ENCODE results near the gene HSD11B1L.
"Not testable (repeated sequence)": the region's sequence is repeated elsewhere in the genome, so short reads cannot be mapped to it uniquely, and the experiment has no call there.

The HSD11B1L gene

DNA sequence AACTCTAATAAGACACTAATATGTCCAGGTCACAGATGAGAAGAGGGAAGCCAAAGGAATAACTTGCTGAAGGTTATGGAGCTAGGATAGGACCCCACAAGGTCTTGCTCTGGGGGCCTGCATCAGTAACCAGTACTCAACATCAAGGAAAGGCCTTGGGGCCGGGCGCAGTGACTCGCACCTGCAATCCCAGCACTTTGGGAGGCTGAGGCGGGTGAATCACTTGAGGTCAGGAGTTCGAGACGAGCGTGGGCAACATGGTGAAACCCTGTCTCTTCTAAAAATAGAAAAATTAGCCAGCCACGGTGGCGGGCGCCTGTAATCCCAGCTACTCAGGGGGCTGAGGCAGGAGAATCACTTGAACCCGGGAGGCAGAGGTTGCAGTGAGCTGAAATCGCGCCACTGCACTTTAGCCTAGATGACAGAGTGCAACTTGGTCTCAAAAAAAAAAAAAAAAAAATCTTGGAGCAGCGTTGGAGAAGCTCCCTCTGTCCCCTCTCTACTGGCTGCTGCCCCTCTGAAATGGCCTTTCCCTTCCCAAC is 37.3 kb downstream of the HSD11B1L start:
- H3K27ac Mint-ChIP-seq = peak overlapping the region; percentile 97
- ATAC-seq = no peak
- H3K9me3 Mint-ChIP-seq = no peaks in the 10 kb centered on the region
- H3K36me3 Mint-ChIP-seq = peaks cover 9% of the 10 kb centered on the region
- peaks cover 24% of the 10 kb centered on the region for H3K4me1 Mint-ChIP-seq
- peak overlapping the region; percentile 94 for H3K4me3 Mint-ChIP-seq
- no peaks in the 10 kb centered on the region for H3K27me3 Mint-ChIP-seq

DNA sequence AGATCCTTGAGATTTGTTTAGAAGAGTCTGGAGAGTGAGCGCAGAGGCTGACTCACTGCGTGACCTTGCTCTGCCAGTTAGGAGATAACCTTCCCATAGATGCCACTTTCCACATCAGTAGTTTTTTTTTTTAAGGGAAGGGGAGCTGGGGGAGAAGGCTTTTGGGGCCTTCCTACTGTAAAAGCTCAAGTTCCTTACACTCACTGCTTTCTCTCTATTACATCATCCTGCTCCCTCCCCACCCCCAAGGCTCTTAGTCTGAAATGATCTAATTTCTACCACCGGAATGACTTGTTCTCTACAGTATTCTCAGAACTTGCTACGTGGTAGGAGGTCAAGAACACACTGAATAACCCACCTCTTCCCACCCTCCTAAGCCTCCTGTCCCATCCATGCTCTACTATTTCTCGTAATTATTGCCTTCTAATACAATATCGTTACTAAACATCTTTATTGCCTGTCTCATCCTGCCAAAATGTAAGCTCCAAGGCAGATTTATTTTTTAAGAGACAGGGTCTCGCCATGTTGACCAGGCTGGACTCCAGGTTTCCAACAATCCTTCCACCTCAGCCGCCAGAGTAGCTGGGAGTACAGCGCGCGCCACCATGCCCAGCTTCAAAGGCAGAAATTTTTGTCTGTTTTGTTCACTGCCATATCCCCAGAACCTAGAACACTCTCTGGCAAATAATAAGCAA is 37.9 kb downstream of the HSD11B1L start:
- no peak for ATAC-seq
- peaks cover 5% of the 10 kb centered on the region for H3K36me3 Mint-ChIP-seq
- no peaks in the 10 kb centered on the region for H3K27me3 Mint-ChIP-seq
- peaks cover 24% of the 10 kb centered on the region for H3K4me1 Mint-ChIP-seq
- peak overlapping the region; percentile 94 for H3K4me3 Mint-ChIP-seq
- H3K27ac Mint-ChIP-seq = peak overlapping the region; percentile 97
- no peaks in the 10 kb centered on the region for H3K9me3 Mint-ChIP-seq

DNA sequence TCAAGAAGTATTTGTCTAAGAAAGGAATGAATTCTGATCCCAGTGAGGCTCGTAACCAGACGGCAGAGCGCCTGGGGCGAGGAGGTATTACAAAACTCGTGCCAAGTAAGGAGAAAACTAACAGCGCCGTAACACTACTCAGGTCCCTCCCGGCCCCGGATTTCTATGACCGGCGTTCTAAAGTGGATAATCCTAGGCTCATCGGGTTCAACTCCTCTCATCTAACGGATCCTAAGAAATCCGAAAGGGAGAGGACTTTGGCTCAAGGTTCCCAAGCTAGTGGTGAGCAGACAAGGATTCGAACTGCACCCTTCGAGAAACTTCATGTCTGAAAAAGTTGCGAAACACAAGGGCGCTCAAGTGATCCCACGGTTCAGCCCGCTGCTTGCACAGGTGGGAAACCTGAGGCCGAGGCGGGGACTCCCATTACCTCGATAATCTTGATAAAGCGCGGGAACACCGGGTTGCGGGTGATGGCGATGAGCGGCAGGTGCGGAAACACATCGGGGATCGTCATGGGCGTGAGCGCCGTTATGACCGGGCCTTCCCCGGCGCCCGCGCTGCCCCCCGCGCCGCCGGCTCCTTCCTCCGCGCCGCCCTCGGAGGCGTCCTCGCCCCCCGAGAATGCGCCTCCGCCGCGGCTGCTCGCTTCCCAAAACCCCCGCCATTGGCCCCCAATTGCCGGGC is 38.6 kb downstream of the HSD11B1L start:
- Mint-ChIP-seq H3K27ac (peak overlapping the region; percentile 97), H3K9me3 (no peaks in the 10 kb centered on the region), H3K27me3 (no peaks in the 10 kb centered on the region), H3K4me3 (peak overlapping the region; percentile 94), H3K4me1 (peaks cover 24% of the 10 kb centered on the region), H3K36me3 (no peaks in the 10 kb centered on the region)
- ATAC-seq = no peak

DNA sequence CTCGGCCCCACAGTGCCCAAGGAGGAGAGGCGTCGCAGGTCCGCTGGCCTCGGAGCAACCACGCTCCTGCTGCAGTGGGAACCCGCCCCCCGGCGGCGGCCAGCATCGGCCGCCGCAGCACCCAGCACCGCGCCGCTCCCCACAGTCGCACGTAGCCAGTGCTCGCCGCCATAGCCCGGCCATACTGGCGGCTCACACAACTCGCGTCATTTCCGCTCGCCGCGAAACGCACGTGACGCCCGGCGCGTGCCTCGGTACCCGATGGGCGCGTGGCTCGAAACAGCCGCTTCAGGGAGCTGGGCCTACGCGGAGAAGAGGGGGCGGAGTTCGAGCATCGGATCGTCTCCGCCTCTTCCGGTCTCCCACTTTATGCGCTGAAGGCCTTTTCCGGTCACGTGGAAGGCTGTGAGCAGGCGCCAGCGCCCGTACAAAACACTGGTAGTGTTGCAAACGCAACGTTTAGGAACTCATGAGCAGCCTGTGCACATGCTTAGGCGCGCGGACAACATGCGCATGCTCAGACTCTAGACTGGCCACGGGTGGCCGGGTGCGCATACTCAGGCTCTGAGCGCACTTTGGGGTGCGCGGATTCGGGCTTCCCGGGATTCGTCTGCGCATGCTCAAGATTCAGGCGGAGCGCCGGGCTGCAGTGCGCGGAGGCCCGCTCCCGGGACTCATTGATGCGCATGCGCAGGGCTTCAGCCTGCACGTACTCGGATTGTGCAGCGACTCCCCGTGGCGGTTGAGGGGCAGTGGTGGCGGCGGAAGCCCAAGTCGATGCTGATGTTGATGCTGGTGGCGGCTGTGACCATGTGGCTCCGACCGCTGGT is 39.3 kb downstream of the HSD11B1L start, which contains the start of the genes CATSPERD and LONP1:
TSS of gene CATSPERD (plus strand) at position 677 of the 830 bp plus-strand sequence. CDS start at position 778, 101 bp downstream.
TSS of gene LONP1 (minus strand) at position 186 of the 830 bp plus-strand sequence. CDS start at position 172, 14 bp downstream.
- peak within 1 kb of the TSS; percentile 97 for H3K27ac Mint-ChIP-seq
- H3K9me3 Mint-ChIP-seq = no peaks in the 10 kb centered on the region
- H3K4me3 Mint-ChIP-seq = peak within 1 kb of the TSS; percentile 94
- ATAC-seq = peak; percentile 96
- no peaks in the 10 kb centered on the region for H3K36me3 Mint-ChIP-seq
- no peaks in the 10 kb centered on the region for H3K27me3 Mint-ChIP-seq
- peaks cover 24% of the 10 kb centered on the region for H3K4me1 Mint-ChIP-seq

DNA sequence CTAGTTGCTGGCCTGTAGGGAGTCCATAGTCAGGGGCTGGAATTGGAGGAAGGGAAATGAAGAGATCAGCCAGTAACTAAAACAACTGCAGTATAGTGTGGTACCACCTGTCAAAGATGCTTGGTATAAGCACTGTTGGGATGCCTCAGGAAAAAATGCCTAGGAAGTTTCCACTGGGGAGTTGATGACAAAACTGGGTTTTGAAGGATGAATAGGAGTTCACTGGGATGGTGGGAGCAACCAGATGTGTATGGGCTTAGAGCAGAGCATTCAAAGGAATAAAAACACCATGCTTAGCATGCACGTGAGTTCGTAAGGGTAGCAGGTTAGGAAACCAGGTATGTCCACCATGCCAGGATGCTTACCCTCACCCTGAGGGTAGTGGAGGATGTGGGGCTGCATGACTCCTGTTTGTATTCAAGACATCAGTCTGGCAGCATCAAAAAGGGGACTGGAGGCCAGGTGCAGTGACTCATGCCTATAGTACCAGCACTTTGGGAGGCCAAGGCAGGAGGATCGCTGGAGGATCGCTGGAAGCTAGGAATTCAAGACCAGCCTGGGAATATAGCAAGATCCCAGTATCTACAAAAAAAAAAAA is 46.7 kb downstream of the HSD11B1L start:
- H3K4me1 Mint-ChIP-seq = no peaks in the 10 kb centered on the region
- H3K27ac Mint-ChIP-seq = no peak overlapping the region
- no peak overlapping the region for H3K4me3 Mint-ChIP-seq
- H3K36me3 Mint-ChIP-seq = no peaks in the 10 kb centered on the region
- peaks cover 9% of the 10 kb centered on the region for H3K27me3 Mint-ChIP-seq
- H3K9me3 Mint-ChIP-seq = peaks cover 5% of the 10 kb centered on the region
- no peak for ATAC-seq

DNA sequence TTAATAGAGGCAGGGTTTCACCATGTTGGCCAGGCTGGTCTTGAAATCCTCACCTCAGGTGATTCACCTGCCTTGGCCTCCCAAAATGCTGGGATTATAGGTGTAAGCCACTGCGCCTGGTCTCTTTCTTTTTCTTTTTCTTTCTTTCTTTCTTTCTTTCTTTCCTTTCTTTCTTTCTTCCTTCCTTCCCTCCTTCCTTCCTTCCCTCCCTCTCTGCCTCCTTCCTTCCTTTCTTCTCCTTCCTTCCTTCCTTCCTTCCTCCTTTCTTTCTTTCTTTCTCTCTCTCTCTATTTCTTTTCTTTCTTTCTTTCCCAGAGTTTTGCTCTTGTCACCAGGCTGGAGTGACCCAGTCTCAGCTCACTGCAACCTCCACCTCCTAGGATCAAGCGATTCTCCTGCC is 52.3 kb downstream of the HSD11B1L start:
- not testable (repeated sequence) for H3K4me3 Mint-ChIP-seq, H3K9me3 Mint-ChIP-seq, ATAC-seq, H3K36me3 Mint-ChIP-seq, H3K4me1 Mint-ChIP-seq, H3K27ac Mint-ChIP-seq
- peaks cover 16% of the 10 kb centered on the region for H3K27me3 Mint-ChIP-seq
